ENCODE results near the gene CRP. TPM values are rescaled to one million over a fixed set of nuclear protein-coding genes. Genes with fewer than 3 reads are reported as not detected.
"Not testable (repeated sequence)": the region's sequence is repeated elsewhere in the genome, so short reads cannot be mapped to it uniquely, and the experiment has no call there.

Gene CRP
- total RNA-seq, 1 experiment from 2014 or later: not detected

DNA sequence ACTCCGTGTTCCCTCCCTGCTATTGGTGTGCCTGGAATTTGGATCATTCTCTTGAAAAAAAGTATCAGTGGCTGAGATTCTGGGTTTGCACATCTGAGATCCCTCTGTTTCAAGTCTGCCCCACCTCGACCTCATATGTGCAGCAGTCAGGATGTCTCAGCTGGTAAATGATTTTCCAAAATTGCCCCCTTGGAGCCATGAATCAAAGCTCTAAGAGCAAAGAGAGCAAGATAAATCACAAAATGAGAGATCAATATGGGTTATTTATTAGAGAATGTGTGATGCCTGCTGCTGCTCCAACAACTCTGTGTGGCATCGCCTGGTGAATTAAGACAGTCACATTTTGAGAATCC, 8.5 kb downstream of the CRP start:
- DNase-seq (ENCODE audit: low read depth): no peak
- in situ Hi-C loops (cut with HindIII; ENCODE audit: low pct_unique_long_range_greater_than_20kb, low sequenced_read_pairs): no loop called here

DNA sequence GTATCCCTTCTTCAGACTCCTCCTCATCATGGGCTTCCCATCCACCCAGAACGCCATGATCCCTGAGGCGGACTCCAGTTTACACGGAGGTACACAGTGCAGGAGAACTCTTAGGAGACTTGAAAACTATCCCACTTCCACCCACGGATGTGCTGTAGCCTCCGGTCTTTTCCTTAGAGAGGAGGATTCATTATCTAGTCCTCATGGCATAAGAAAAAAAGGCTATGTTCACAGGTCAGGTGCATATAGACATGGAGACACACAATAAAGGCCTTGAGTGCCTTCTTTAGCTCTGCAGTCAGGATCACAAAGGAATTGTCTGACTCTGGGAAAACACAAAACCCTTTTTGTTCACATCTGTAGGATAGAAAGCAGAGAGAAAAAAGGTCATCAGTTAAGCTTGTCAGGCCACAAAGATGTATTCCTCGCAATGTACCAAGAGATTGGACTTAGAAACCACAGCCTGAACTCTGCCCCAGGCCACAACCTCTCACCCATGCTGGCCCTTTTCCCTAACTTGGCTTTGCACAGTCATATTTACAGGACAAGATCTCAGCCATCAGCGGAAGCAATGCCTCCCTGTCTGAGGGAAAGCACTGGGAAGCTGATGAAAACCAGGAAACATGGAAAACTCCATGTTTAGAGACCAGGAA, 9.0 kb downstream of the CRP start:
- DNase-seq (ENCODE audit: low read depth): no peak
- in situ Hi-C loops (cut with HindIII; ENCODE audit: low pct_unique_long_range_greater_than_20kb, low sequenced_read_pairs): no loop called here

- in situ Hi-C loops (cut with HindIII; ENCODE audit: low pct_unique_long_range_greater_than_20kb, low sequenced_read_pairs): no loop called here
- no peak for DNase-seq (ENCODE audit: low read depth)
Measured at GRCh38 chr1:159704481-159704880, 9.9 kb downstream of the CRP start.

- in situ Hi-C loops (cut with HindIII; ENCODE audit: low pct_unique_long_range_greater_than_20kb, low sequenced_read_pairs): no loop called here
- no peak for DNase-seq (ENCODE audit: low read depth)
Measured at GRCh38 chr1:159700312-159700711, 14.1 kb downstream of the CRP start.

DNA sequence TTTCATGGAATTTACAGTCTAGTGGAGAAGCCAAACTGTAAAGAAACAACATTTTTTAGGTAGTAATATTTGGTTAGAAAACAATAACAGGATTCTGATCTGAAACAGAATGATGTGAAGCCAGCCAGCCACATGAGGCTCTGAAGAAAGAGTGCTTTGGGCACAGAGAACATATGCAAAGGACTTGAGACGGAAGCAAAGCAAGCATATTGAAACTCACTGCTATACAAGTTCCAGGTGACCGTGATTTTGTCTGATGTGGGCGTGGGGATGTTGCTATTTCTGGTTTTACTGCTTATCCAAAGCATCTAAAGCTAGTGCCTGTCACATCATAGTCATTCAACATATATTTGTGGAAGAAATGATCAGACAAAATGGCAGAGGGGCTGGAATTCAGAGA, 14.7 kb downstream of the CRP start:
- in situ Hi-C loops (cut with HindIII; ENCODE audit: low pct_unique_long_range_greater_than_20kb, low sequenced_read_pairs): no loop called here
- no peak for DNase-seq (ENCODE audit: low read depth)

DNA sequence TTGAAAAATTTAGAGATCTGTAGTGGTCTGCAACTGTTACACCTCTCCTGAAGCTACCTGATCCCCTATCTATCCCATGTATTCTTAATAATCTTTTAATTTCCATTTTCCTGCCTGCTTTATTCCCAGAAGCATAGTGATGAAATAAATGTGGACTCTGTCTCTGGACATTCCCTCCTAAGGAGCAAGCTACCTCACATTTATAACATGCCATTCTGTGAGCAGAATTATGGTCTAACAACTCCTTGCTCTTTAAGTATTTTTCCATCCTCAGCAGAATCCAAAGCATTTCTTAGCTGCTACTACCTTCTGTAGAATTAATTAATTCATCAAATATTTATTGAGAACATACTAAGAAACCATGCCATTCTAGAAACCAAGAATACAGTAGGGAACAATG, 15.1 kb downstream of the CRP start:
- in situ Hi-C loops (cut with HindIII; ENCODE audit: low pct_unique_long_range_greater_than_20kb, low sequenced_read_pairs): no loop called here
- no peak for DNase-seq (ENCODE audit: low read depth)

- DNase-seq (ENCODE audit: low read depth): no peak
- in situ Hi-C loops (cut with HindIII; ENCODE audit: low pct_unique_long_range_greater_than_20kb, low sequenced_read_pairs): no loop called here
Measured at GRCh38 chr1:159687511-159687910, 26.9 kb downstream of the CRP start.

DNA sequence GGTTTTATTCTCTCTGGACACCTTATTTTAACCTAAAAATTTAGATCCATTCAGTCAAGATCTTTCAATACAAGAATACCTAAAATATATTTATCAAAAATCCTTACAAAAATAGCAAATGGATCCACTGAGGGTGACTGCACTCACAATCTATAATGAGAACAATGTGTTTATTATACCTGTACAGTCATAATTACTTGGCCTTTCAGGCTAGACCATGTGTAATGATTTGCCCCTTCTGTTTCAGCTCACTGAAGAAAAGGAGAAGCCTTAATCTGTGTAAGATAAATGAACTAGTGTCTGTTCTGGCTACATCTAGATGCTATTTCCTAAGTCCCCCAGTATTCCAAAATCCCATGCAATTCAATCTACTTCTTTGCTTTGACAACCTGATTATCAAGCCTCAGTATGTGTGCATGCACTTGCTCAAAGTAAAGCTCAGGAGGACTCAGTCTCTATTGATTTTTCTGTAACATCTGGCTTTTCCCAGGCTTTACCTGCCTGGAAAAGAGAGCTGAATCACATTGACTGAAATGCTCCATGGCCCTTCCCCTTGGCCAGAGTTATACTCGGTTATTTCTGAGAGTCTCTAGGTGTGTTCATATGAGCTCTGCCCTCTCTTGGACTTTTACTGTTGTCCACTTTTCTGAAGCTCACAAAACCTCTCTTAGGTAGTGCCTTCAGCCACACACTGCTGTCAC, 27.6 kb downstream of the CRP start:
- no peak for DNase-seq (ENCODE audit: low read depth)
- in situ Hi-C loops (cut with HindIII; ENCODE audit: low pct_unique_long_range_greater_than_20kb, low sequenced_read_pairs): no loop called here

DNA sequence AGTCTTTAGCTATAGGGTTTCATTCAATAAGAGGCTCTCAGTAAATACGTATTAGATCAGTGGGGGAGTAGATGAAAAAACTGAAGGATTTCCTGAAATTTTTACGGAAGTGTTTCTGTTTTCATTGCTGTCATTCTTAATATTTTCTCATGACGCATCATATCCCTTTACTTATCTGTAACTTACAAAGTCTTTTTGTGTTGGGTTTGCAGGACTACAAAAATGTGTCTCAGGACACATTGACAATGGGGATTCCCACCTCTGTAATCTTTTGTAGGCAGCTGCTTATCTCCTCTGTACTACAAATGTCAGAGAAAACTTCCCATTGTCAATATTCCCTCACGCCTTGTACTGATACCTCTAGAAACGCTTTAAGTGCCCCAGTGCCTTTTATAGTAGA, 35.5 kb downstream of the CRP start:
- in situ Hi-C loops (cut with HindIII; ENCODE audit: low pct_unique_long_range_greater_than_20kb, low sequenced_read_pairs): no loop called here
- DNase-seq (ENCODE audit: low read depth): no peak

DNA sequence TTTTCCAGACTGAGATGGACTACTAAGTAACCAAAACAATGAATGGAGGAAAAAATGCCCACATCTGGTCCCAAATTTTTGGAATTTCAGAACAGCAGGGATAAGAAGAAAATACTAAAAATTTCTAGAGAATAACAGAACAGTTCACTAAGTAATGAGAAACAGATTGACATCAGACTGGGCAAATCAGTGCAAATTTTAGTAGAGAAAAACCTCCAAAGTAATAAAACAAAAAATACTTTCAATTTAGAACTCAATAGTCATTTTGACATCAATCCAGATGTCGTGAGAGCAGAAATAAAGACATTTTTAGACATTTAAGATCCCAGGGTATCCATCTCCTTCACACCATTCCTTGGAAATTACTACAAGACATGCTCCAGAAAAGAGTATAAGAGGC, 39.3 kb downstream of the CRP start:
- no peak for DNase-seq (ENCODE audit: low read depth)
- in situ Hi-C loops (cut with HindIII; ENCODE audit: low pct_unique_long_range_greater_than_20kb, low sequenced_read_pairs): no loop called here

GRCh38 chr1:159672390-159672789, 42.0 kb downstream of the CRP start:
- not testable (repeated sequence) for DNase-seq (ENCODE audit: low read depth)

GRCh38 chr1:159669338-159669737, 45.1 kb downstream of the CRP start:
- DNase-seq (ENCODE audit: low read depth): no peak
- in situ Hi-C loops (cut with HindIII; ENCODE audit: low pct_unique_long_range_greater_than_20kb, low sequenced_read_pairs): no loop called here

More at GRCh38 chr1:159672390-159672789, 42.0 kb downstream of the CRP start:
- in situ Hi-C loops (cut with HindIII; ENCODE audit: low pct_unique_long_range_greater_than_20kb, low sequenced_read_pairs): not testable (repeated sequence)

DNA sequence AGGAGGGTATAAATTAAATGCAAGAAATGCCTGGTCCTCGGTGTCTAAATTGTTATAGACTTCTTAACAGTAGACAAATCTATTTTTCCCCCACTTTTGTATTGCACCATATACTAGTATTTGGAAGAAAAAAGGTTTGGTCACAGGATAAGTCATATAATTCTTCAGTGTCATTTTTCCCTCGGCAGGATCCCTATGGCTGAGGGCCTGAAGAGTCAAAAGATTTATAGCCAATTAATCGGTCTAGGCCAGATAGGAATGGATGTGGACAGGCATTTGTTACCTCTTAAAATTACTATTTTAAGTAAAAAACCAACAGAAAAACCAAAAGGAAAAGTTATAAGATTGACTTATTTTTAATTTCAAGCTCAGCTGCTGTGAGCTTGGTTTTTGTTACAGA, 45.6 kb downstream of the CRP start:
- DNase-seq (ENCODE audit: low read depth): no peak
- in situ Hi-C loops (cut with HindIII; ENCODE audit: low pct_unique_long_range_greater_than_20kb, low sequenced_read_pairs): no loop called here

GRCh38 chr1:159664247-159664646, 50.1 kb downstream of the CRP start:
- DNase-seq (ENCODE audit: low read depth): no peak
- in situ Hi-C loops (cut with HindIII; ENCODE audit: low pct_unique_long_range_greater_than_20kb, low sequenced_read_pairs): no loop called here

DNA sequence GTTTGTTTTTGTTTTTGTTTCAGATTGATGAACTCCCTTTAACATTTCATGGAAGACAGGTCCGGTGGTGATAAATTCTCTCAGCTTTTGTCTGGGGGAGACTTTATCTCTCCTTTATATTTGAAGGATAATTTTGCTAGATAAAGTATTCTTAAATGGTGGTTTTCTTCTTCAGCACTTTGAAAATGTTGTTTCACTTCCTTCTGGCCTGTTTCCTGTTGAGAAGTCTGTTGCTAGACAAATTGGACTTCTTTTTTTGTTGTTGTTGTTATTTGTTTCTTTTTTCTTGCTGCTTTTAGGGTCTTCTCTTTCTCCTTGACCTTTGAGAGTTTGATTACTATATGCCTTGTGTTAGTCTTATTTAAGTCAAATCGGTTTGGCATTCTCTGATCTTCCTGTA, 50.8 kb downstream of the CRP start:
- DNase-seq (ENCODE audit: low read depth): no peak
- in situ Hi-C loops (cut with HindIII; ENCODE audit: low pct_unique_long_range_greater_than_20kb, low sequenced_read_pairs): no loop called here

Other genes starting within 250 kb of the CRP start
- not detected in 2 replicates for gene OR10J5, start 178.6 kb downstream of the CRP start, total RNA-seq (2014; rRNA removed; shearing (Covaris generic); ENCODE audit: low replicate concordance)
- gene APCS, start 126.8 kb downstream of the CRP start, total RNA-seq (2014; rRNA removed; shearing (Covaris generic); ENCODE audit: low replicate concordance): not detected in 2 replicates
- gene DUSP23, start 66.4 kb upstream of the CRP start, total RNA-seq (2014; rRNA removed; shearing (Covaris generic); ENCODE audit: low replicate concordance): 86.0 and 130 TPM in 2 replicates
- not detected in 2 replicates for gene FCRL6, start 87.8 kb upstream of the CRP start, total RNA-seq (2014; rRNA removed; shearing (Covaris generic); ENCODE audit: low replicate concordance)
- gene SLAMF8, start 112.3 kb upstream of the CRP start, total RNA-seq (2014; rRNA removed; shearing (Covaris generic); ENCODE audit: low replicate concordance): not detected in 2 replicates
- 0.57 TPM in 1 of 2 replicates, not detected in the other for gene VSIG8, start 148.1 kb upstream of the CRP start, total RNA-seq (2014; rRNA removed; shearing (Covaris generic); ENCODE audit: low replicate concordance)
- gene CFAP45, start 185.6 kb upstream of the CRP start, total RNA-seq (2014; rRNA removed; shearing (Covaris generic); ENCODE audit: low replicate concordance): not detected in 2 replicates
- gene TAGLN2, start 210.9 kb upstream of the CRP start, total RNA-seq (2014; rRNA removed; shearing (Covaris generic); ENCODE audit: low replicate concordance): 669 and 758 TPM in 2 replicates
- 0.03 TPM in 1 of 2 replicates, not detected in the other for gene IGSF9, start 231.0 kb upstream of the CRP start, total RNA-seq (2014; rRNA removed; shearing (Covaris generic); ENCODE audit: low replicate concordance)
- not detected in 2 replicates for gene SLAMF9, start 239.6 kb upstream of the CRP start, total RNA-seq (2014; rRNA removed; shearing (Covaris generic); ENCODE audit: low replicate concordance)

Measured in Caki2 (cell line).